Suprapubic skin (tissue), 4 donors: ENCODE measurements around the gene KYAT1.

Experiments used
- EP300 ChIP-seq: sonication (generic); formaldehyde crosslinking; IDR thresholded peaks from one replicate; pipeline ENCODE4 v1.6.1; 2017; ENCODE audit warnings: antibody characterized with exemption
- POLR2A ChIP-seq, 2 donors: fragments of 450-650 bp; IDR thresholded peaks; one replicate each; pipeline ENCODE4 v1.6.1; 2017; ENCODE audit warnings: antibody characterized with exemption in 2 of 2, mild to moderate bottlenecking in 2 of 2, moderate library complexity in 2 of 2
- POLR2AphosphoS5 ChIP-seq, 3 donors: sonication (generic); formaldehyde crosslinking; IDR thresholded peaks; one replicate each; pipeline ENCODE4 v1.6.1; 2017; ENCODE audit warnings: antibody characterized with exemption in 3 of 3
- TF ChIP-seq, protein P1 (sequence below), 2 donors: fragments of 200-600 bp in 1 of 2; fragments of 450-650 bp in 1 of 2; sonication (generic) in 1 of 2; IDR thresholded peaks; one replicate each; pipeline ENCODE4 v1.5.1; 2016 to 2019; ENCODE audit warnings: antibody characterized with exemption in 2 of 2, mild to moderate bottlenecking in 1 of 2, moderate library complexity in 1 of 2

DNA sequence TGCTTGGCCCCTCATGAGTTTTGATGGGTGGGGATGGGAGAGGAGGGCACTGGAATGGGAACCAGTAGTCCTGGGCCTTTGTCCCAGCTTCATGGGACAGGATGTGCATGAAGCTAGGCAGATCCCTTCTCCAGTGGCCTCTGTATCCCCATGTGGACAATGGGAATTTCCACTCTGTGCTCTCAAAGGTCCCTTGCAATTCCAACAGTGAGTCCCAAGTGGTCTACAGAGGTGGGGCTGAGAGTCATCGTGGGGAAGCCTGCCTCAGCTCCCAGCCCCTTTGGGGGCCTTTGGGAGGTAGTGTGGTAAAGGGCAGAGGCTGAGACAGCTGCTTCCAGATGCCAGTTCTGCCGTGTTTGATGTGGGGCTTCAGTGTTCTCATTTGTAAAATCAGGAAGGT, 37.2 kb upstream of the KYAT1 start:
- TF ChIP-seq, protein P1, sequence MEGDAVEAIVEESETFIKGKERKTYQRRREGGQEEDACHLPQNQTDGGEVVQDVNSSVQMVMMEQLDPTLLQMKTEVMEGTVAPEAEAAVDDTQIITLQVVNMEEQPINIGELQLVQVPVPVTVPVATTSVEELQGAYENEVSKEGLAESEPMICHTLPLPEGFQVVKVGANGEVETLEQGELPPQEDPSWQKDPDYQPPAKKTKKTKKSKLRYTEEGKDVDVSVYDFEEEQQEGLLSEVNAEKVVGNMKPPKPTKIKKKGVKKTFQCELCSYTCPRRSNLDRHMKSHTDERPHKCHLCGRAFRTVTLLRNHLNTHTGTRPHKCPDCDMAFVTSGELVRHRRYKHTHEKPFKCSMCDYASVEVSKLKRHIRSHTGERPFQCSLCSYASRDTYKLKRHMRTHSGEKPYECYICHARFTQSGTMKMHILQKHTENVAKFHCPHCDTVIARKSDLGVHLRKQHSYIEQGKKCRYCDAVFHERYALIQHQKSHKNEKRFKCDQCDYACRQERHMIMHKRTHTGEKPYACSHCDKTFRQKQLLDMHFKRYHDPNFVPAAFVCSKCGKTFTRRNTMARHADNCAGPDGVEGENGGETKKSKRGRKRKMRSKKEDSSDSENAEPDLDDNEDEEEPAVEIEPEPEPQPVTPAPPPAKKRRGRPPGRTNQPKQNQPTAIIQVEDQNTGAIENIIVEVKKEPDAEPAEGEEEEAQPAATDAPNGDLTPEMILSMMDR (IDR thresholded peaks at IDR 0.05) = no peak
- TF ChIP-seq POLR2AphosphoS5 (IDR thresholded peaks at IDR 0.05) (no peak), POLR2A (IDR thresholded peaks at IDR 0.05) (no peak), EP300 (no peak)
